Muscle of back (tissue), 11 donors: Measurements from ENCODE around the gene B3GNT7. TPM values are rescaled to one million over a fixed set of nuclear protein-coding genes. Genes with fewer than 3 reads are reported as not detected.
"Not testable (repeated sequence)": the region's sequence is repeated elsewhere in the genome, so short reads cannot be mapped to it uniquely, and the experiment has no call there.

Experiments used
- DNase-seq, 3 donors: peaks; one replicate each; pipeline versions ENCODE4 v3.0.0 to v3.0.0-alpha.2; 2013
- polyA plus RNA-seq, 10 donors: library from polyadenylated mRNA; unstranded; fragments of 120-200 nt; gene quantifications; one replicate each; pipeline ENCODE4 v1.2.1, GENCODE V29; 2013; ENCODE audit not compliant: insufficient read length in 10 of 10

The B3GNT7 gene
- polyA plus RNA-seq, 10 donors = 0.39 to 0.93 (median 0.61) TPM

DNA sequence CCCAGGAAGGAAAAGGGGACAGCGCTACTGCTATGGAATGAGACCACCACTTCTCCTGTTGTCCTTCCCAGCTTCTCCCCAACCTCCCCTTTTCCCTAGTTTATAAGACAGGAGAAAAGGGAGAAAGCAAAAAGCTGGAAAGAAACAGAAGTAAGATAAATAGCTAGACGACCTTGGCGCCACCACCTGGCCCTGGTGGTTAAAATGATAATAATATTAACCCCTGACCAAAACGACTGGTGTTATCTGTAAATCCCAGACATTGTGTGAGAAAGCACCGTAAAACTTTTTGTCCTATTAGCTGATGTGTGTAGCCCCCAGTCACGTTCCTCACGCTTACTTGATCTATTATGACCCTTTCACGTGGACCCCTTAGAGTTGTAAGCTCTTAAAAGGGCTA lies 5.2 kb downstream of the B3GNT7 start:
- not testable (repeated sequence) for DNase-seq

DNA sequence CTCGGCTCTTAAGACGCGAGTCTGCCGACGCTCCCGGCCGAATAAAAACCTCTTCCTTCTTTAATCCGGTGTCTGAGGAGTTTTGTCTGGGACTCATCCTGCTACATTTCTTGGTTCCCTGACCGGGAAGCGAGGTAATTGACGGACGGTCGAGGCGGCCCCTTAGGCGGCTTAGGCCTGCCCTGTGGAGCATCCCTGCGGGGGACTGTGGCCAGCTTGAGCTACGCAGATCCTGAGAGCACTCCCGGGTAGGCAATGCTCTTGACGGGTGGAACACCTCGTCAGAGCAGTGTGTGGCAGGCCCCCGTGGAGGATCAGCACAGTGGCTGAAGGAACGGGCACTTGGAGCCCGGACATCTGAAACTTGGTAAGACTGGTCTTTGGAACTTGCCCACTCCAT lies 5.6 kb downstream of the B3GNT7 start:
- not testable (repeated sequence) for DNase-seq

GRCh38 chr2:231403421-231404182 lies 8.1 kb downstream of the B3GNT7 start:
- not testable (repeated sequence) for DNase-seq

DNA sequence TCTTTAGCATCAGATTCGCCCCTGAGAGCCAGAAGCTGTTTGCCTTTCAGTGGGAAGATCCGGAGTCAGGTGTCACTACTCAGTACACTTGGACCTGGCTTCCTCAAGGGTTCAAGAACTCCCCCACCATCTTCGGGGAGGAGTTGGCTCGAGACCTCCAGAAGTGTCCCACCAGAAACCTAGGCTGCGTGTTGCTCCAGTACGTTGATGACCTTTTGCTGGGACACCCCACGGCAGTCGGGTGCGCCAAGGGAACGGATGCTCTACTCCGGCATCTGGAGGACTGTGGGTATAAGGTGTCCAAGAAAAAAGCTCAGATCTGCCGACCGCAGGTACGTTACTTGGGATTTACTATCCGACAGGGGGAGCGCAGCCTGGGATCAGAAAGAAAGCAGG lies 8.7 kb downstream of the B3GNT7 start:
- DNase-seq = not testable (repeated sequence)

DNA sequence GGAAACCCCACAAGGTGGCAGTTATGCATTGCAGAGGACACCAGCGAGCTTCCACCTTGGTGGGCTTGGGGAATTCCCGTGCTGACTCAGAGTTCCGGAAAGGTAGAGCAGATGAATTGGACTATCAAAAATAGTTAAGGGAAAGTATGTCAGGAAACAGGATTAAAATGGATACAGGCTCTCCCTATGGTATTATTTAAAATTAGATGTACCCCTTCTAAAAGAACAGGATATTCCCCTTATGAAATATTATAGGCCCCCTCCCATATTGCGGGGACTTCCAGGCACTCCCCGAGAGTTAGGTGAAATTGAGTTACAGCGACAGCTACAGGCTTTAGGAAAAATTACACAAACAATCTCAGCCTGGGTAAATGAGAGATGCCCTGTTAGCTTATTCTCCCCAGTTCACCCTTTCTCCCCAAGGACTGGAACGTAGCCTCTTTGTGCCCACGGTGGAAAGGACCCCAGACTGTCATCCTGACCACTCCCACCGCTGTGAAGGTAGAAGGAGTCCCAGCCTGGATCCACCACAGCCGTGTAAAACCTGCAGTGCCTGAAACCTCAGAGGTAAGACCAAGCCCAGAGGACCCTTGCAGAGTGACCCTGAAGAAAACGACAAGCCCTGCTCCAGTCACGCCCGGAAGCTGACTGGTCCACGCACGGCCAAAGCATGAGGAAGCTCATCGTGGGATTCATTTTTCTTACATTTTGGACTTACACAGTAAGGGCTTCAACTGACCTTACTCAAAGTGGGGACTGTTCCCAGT lies 10.3 kb downstream of the B3GNT7 start:
- not testable (repeated sequence) for DNase-seq

GRCh38 chr2:231407686-231408085 lies 12.2 kb downstream of the B3GNT7 start:
- DNase-seq = not testable (repeated sequence)

DNA sequence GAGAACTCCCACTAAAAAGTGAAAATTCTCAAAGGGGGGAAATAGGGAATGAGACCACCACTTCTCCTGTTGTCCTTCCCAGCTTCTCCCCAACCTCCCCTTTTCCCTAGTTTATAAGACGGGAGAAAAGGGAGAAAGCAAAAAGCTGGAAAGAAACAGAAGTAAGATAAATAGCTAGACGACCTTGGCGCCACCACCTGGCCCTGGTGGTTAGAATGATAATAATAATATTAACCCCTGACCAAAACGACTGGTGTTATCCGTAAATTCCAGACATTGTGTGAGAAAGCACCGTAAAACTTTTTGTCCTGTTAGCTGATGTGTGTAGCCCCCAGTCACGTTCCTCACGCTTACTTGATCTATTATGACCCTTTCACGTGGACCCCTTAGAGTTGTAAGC lies 12.8 kb downstream of the B3GNT7 start:
- not testable (repeated sequence) for DNase-seq

DNA sequence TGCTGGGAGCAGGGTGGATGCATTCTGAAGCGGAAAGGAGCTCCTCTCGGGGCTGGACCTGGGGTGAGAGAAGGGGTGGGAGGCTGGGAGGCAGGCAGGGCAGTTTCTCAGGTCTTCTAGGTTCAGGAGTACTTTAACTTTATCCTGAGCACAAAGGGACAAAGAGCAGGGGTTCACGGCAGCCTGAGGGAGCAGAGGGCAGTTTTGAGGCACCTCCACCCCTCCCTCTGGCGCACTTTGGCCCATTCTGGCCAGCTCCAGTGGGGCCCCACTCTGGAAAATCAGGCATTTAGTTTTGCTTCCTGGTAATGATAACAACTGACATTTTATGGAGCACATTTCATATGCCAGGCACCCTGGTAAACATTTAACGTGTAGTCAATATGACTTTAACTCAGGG lies 14.3 kb downstream of the B3GNT7 start:
- no peak for DNase-seq

GRCh38 chr2:231410293-231411004 lies 14.9 kb downstream of the B3GNT7 start:
- DNase-seq = no peak

GRCh38 chr2:231411237-231411636 lies 15.7 kb downstream of the B3GNT7 start:
- no peak for DNase-seq

GRCh38 chr2:231411831-231412617 lies 16.5 kb downstream of the B3GNT7 start:
- DNase-seq = peak; percentile 74 to 93 (median 84)

DNA sequence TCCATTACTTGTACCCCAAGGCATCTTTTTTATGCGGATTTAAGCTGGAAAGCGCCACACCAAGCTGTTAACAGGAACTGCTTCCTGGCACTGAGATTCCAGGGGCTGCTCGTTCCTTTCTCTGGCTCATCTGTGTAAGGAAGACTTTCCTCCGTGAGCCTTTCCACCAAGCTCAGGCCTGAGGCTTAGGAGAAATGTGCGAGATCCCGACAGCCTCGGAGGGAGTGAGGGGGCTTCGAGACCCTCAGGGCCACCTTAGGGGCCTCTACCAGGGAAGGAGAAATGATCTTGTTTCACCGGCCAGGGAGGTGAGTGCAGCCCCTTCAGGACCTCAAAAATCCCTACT lies 17.1 kb downstream of the B3GNT7 start:
- DNase-seq = no peak

DNA sequence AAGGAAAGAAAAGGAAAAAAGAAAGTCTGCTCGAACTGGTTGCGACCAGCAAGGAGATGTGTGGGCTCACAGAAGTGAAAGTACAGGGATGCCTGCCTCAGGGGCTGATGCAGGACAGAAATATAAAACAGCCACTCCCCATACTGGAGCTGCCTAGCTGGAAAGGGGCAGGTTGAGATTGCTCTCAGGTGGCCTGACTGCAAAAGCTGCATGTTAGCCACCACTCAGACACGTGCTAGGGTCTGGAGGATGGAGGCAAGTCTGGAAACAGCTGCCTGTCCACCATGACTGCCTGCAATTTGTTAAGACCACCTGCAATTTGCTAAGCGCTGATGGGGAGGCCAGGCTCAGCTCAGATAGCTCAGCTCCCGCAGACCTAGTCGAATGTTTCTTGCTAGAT lies 17.9 kb downstream of the B3GNT7 start:
- no peak for DNase-seq

GRCh38 chr2:231413921-231414476 lies 18.5 kb downstream of the B3GNT7 start:
- DNase-seq = no peak

DNA sequence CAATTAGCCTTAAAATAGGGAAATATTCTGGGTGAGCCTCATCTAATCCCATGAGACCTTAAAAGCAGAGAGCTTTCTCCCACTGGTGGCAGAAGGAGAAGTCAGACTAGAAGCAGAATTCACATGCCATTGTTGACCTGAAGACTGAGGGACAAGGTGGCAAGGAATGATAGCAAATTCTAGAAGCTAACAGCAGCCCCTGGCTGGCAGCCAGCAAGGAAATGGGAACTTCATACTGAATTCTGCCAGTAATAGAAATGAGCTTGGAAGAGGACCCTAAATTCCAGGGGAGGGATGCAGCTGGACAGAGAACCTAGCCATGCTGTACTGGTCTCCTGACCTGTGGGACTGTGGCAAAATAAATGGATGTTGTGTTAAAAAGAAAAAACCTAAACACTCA lies 19.5 kb downstream of the B3GNT7 start:
- DNase-seq = no peak

GRCh38 chr2:231418820-231419640 lies 23.5 kb downstream of the B3GNT7 start:
- no peak for DNase-seq

DNA sequence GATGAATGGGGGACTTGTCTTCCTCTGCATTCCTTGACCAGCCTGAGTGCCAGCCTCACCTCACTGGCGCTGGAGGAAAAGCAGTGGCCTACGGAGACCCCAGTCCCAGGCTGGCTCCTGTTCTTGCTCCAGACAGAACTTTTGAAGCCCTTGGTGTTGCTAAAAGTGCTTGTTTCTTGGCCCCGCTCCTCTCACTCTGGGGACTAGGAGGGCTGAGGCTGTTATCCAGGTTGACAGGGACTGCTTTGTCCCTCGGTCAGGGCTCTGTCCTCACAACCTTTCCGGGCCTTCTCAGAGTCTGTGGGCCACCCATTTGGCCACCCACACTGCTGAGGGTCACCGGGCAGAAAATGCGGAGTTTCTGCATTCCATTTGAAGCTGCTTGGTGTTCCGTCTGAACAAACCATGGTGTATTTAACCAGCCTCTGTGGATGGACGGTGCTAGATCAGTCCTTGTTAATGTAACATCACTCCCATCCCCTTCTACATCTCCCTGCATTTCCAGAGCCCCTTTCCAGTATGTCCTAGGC lies 25.6 kb downstream of the B3GNT7 start:
- DNase-seq = no peak

- no peak for DNase-seq
These were observed 26.5 kb downstream of the B3GNT7 start for GRCh38 chr2:231422056-231422455.

DNA sequence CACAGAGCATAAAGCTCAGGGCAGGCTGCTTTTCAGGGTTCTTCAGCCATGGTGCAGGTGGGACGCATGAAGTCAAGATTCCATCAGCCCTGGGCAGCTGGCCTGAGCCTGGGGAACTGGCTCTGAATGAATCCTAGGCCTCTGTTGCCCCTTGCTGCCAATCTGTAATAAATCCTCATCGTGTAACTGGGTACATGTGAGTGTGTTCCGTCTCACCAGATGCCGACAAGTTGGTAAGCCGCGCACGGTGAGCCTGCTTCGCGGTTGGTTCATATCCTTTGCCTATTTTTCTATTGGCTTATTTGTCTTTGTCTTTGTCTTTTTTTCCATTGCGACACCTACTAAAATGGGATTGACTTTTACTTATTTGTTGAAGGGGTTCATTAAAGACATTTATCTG lies 27.7 kb downstream of the B3GNT7 start:
- DNase-seq = no peak

GRCh38 chr2:231425291-231425810 lies 29.8 kb downstream of the B3GNT7 start:
- DNase-seq = no peak
